T-helper 2 cell (primary cell): ENCODE data around the gene ITGBL1.

Experiments
- DNase-seq, 5 experiments: peaks; one replicate each; pipeline versions ENCODE4 v3.0.0 to v3.0.0-alpha.2; 2012 to 2022

The ITGBL1 gene

GRCh38 chr13:101451641-101452040 is 834 bp upstream of the ITGBL1 start:
- DNase-seq = no peak

GRCh38 chr13:101453784-101454201 is 1.3 kb downstream of the ITGBL1 start:
- peak in 1 of 5 experiments; percentile 10 for DNase-seq

- no peak for DNase-seq
These were observed 2.3 kb downstream of the ITGBL1 start for GRCh38 chr13:101454767-101455166.

- no peak for DNase-seq
These were observed 3.4 kb downstream of the ITGBL1 start for GRCh38 chr13:101455863-101456262.

GRCh38 chr13:101457176-101457575 is 4.7 kb downstream of the ITGBL1 start:
- no peak for DNase-seq

GRCh38 chr13:101465877-101466276 is 13.4 kb downstream of the ITGBL1 start:
- DNase-seq = no peak

- DNase-seq = no peak
These were observed 14.9 kb downstream of the ITGBL1 start for GRCh38 chr13:101467415-101467814.

GRCh38 chr13:101473458-101473857 is 21.0 kb downstream of the ITGBL1 start:
- DNase-seq = no peak

- no peak for DNase-seq
These were observed 22.0 kb downstream of the ITGBL1 start for GRCh38 chr13:101474419-101474957.

GRCh38 chr13:101475536-101475935 is 23.1 kb downstream of the ITGBL1 start:
- no peak for DNase-seq

GRCh38 chr13:101481421-101481820 is 28.9 kb downstream of the ITGBL1 start:
- no peak for DNase-seq

GRCh38 chr13:101486708-101487437 is 34.4 kb downstream of the ITGBL1 start:
- no peak for DNase-seq

GRCh38 chr13:101487438-101487830 is 35.0 kb downstream of the ITGBL1 start:
- no peak for DNase-seq

GRCh38 chr13:101488734-101489133 is 36.3 kb downstream of the ITGBL1 start:
- DNase-seq = no peak

- DNase-seq = no peak
These were observed 37.3 kb downstream of the ITGBL1 start for GRCh38 chr13:101489643-101490405.

- no peak for DNase-seq
These were observed 38.0 kb downstream of the ITGBL1 start for GRCh38 chr13:101490406-101491015.

GRCh38 chr13:101492251-101492910 is 39.9 kb downstream of the ITGBL1 start:
- no peak for DNase-seq

- DNase-seq = no peak
These were observed 41.1 kb downstream of the ITGBL1 start for GRCh38 chr13:101493541-101493940.

- DNase-seq = no peak
These were observed 46.9 kb downstream of the ITGBL1 start for GRCh38 chr13:101499406-101499805.

- no peak for DNase-seq
These were observed 50.1 kb downstream of the ITGBL1 start for GRCh38 chr13:101502618-101503017.

- DNase-seq = no peak
These were observed 58.7 kb downstream of the ITGBL1 start for GRCh38 chr13:101511161-101511560.

- no peak for DNase-seq
These were observed 59.3 kb downstream of the ITGBL1 start for GRCh38 chr13:101511766-101512165.

GRCh38 chr13:101512650-101513049 is 60.2 kb downstream of the ITGBL1 start:
- no peak for DNase-seq
